Right lobe of liver (tissue), 4 donors: ENCODE results near the gene AKR1D1.

Source experiments
- CTCF ChIP-seq, 4 donors: fragments of 200-600 bp in 3 of 4; fragments of 450-650 bp in 1 of 4; IDR thresholded peaks; one replicate each; pipeline versions ENCODE4 v1.5.1 to v1.8.0; 2016 to 2022; ENCODE audit warnings: antibody characterized with exemption in 4 of 4, mild to moderate bottlenecking in 2 of 4
- POLR2A ChIP-seq: fragments of 450-650 bp; IDR thresholded peaks from one replicate; pipeline ENCODE4 v1.6.1; 2017; ENCODE audit warnings: antibody characterized with exemption, mild to moderate bottlenecking
- donor health status: DM: no; HTN: no; CAD: no.
- donor health status: DM: no; HTN: no; CAD: no.
- donor health status: DM: no; HTN: yes; CAD: no.

DNA sequence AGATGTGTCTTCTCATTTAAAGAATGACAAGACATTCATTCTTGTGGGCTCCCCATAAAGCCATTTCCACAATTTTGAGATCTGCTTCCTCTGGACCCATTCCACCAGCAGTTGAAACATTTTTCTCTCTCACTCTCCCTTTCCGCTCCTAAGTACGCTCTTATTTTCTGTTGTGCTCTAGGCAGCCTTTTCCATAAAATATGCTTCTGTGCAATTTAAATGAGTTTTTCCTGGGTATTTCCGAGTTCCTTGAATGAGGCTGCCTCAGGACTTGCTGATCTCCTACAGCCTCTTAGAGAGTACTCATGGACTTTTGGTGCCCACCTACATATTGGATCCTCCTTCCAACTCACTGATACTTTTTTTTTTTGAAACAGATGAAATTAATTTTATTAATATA lies 23.6 kb upstream of the AKR1D1 start:
- TF ChIP-seq CTCF (IDR thresholded peaks at IDR 0.05) (no peak), POLR2A (no peak)
